ENCODE results near the gene GSTM1. TPM values are rescaled to one million over a fixed set of nuclear protein-coding genes. Genes with fewer than 3 reads are reported as not detected.
"Not testable (repeated sequence)": the region's sequence is repeated elsewhere in the genome, so short reads cannot be mapped to it uniquely, and the experiment has no call there.

The GSTM1 gene
- total RNA-seq, 1 donor from 2014 or later, result 8.5 TPM

GRCh38 chr1:109704173-109704572, 16.6 kb downstream of the GSTM1 start:
- DNase-seq, result peak; percentile 7

GRCh38 chr1:109705411-109705810, 17.8 kb downstream of the GSTM1 start:
- DNase-seq, result no peak

GRCh38 chr1:109708949-109709348, 21.3 kb downstream of the GSTM1 start:
- peak; percentile 0 for DNase-seq

GRCh38 chr1:109709822-109710221, 22.2 kb downstream of the GSTM1 start:
- DNase-seq, result not testable (repeated sequence)

- peak; percentile 2 for DNase-seq
These were observed 24.1 kb downstream of the GSTM1 start, which contains the start of gene GSTM5 for GRCh38 chr1:109711593-109712320. TSS of gene GSTM5 (plus strand) at chr1:109712251. CDS start at chr1:109712313, 62 bp downstream.

GRCh38 chr1:109712321-109712864, 24.8 kb downstream of the GSTM1 start:
- no peak for DNase-seq

- no peak for DNase-seq
These were observed 26.0 kb downstream of the GSTM1 start for GRCh38 chr1:109713636-109714035.

GRCh38 chr1:109714661-109715372, 27.2 kb downstream of the GSTM1 start:
- no peak for DNase-seq

GRCh38 chr1:109716121-109716520, 28.5 kb downstream of the GSTM1 start:
- DNase-seq, result no peak

- no peak for DNase-seq
These were observed 29.0 kb downstream of the GSTM1 start for GRCh38 chr1:109716570-109717090.

- no peak for DNase-seq
These were observed 30.1 kb downstream of the GSTM1 start for GRCh38 chr1:109717729-109718128.

- peak; percentile 46 for DNase-seq
These were observed 30.9 kb downstream of the GSTM1 start for GRCh38 chr1:109718495-109718894.

GRCh38 chr1:109719337-109719837, 31.8 kb downstream of the GSTM1 start:
- DNase-seq, result peak; percentile 12

- no peak for DNase-seq
These were observed 33.4 kb downstream of the GSTM1 start for GRCh38 chr1:109721042-109721441.

GRCh38 chr1:109721971-109722370, 34.4 kb downstream of the GSTM1 start:
- DNase-seq, result no peak

- no peak for DNase-seq
These were observed 35.5 kb downstream of the GSTM1 start for GRCh38 chr1:109722908-109723691.

- DNase-seq, result no peak
These were observed 37.3 kb downstream of the GSTM1 start for GRCh38 chr1:109724933-109725332.

GRCh38 chr1:109725510-109725909, 37.9 kb downstream of the GSTM1 start:
- DNase-seq, result no peak

- DNase-seq, result no peak
These were observed 38.4 kb downstream of the GSTM1 start for GRCh38 chr1:109726007-109726406.

GRCh38 chr1:109726728-109727373, 39.2 kb downstream of the GSTM1 start:
- DNase-seq, result no peak

GRCh38 chr1:109728870-109729269, 41.3 kb downstream of the GSTM1 start:
- no peak for DNase-seq

- DNase-seq, result no peak
These were observed 43.0 kb downstream of the GSTM1 start for GRCh38 chr1:109730666-109731065.

Measured in dermis blood vessel endothelial cell (primary cell).